ENCODE data around the gene MAML3. TPM values are rescaled to one million over a fixed set of nuclear protein-coding genes. Genes with fewer than 3 reads are reported as not detected.

The MAML3 gene
- total RNA-seq, 2 experiments from 2014 or later: 4.0 to 4.1 TPM

DNA sequence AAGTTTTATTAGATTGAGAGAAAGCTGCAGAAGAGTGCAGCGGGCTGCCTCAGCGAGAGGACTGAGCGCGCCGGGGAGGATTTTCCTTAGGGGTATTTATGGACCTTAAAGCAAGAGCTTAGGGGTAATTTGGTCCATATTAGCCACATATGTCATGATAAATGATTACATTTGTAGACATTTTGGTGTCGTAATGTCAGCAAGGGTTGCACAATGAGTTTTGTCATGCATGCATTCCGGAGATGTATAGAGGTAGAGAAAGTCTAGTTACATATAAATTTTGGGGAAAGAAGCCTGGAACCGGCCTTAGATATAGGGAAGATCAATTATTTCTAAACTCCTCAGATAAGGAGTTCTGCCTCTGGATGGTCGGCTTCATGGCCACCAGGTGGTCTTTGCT lies 478.3 kb downstream of the MAML3 start:
- CTCF ChIA-PET: interaction anchor here (1.2 kb wide), 1 partner anchor 72 kb away, joined by 4 read pairs; no protein-coding TSS in a partner anchor

DNA sequence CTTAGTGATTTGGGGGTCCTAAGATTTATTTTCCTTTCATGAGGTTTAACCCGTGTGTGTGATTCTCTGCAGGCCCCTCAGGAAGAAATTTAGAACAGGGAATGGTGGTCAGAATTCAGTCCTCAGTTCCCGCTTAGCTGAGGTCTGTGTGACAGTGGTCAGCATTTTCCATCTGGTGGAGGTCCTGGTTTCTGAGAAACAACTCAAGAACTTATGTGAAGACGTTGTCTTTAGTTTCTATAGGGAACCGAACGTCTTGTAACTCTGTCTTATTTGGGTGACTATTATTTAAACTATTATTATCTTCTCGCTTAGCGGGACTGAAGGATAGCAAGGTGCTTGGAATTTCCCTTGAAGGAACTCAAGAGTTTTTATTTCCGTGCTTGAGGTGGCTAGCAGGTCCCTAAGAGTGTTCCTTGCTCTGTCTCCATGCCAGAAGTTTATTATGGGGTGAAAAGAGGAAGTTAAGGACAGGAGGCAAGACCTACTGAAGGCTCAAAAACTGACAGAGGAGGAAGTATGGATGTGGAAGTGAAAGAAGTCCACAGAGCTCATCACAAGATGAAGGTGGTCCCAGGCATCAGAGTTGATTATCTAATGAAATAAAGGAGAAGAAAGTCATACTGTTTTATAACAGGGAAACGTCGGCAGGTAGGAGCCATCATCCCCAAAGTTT lies 479.0 kb downstream of the MAML3 start:
- H3K27me3 Mint-ChIP-seq (ENCODE audit: low read depth): no peaks in the 10 kb centered on the region
- peaks cover 11% of the 10 kb centered on the region for H3K36me3 Mint-ChIP-seq (ENCODE audit: low read depth)
- ChIA-PET CTCF (interaction anchor here (0.7 to 2.6 kb wide), 3 partner anchors 17 to 71 kb away, joined by 3 to 11 read pairs (median 4); no protein-coding TSS in a partner anchor), POLR2A (interaction anchor here (1.0 to 1.1 kb wide), 2 partner anchors 10 to 18 kb away, joined by 3 to 4 read pairs; no protein-coding TSS in a partner anchor)
- peaks cover 13% of the 10 kb centered on the region for H3K4me1 Mint-ChIP-seq (ENCODE audit: low read depth)
- H3K9me3 Mint-ChIP-seq (ENCODE audit: insufficient read depth): no peaks in the 10 kb centered on the region
- no peak overlapping the region for H3K27ac Mint-ChIP-seq
- ATAC-seq (no peak), DNase-seq (no peak)
- no peak overlapping the region for H3K4me3 Mint-ChIP-seq

More for the DNA sequence above, 478.3 kb downstream of the MAML3 start:
- DNase-seq (no peak), ATAC-seq (no peak)
- Mint-ChIP-seq H3K9me3 (ENCODE audit: insufficient read depth) (no peaks in the 10 kb centered on the region), H3K27ac (no peak overlapping the region), H3K4me3 (no peak overlapping the region), H3K36me3 (ENCODE audit: low read depth) (peaks cover 11% of the 10 kb centered on the region), H3K4me1 (ENCODE audit: low read depth) (peaks cover 13% of the 10 kb centered on the region), H3K27me3 (ENCODE audit: low read depth) (no peaks in the 10 kb centered on the region)
- POLR2A ChIA-PET: interaction anchor here (1.1 kb wide), 1 partner anchor 9 kb away, joined by 4 read pairs; no protein-coding TSS in a partner anchor

DNA sequence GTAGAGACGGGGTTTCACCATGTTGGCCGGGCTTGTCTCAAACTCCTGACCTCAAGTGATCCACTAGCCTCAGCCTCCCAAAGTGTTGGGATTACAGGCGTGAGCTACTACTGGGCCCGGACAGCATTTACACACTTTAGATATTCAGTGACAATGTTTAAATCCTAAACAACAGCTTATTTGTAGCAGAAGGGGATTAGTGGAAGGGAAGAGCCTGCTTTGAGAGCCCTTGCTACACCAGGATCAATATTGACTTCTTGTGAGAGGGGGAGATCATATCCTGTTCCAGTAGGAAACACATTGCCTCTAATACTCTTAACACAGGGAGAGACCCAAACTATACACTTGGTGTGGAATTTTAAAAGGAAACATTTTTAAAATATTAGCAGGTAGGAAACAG lies 481.3 kb downstream of the MAML3 start:
- Mint-ChIP-seq H3K27me3 (ENCODE audit: low read depth) (no peaks in the 10 kb centered on the region), H3K4me3 (no peak overlapping the region), H3K4me1 (ENCODE audit: low read depth) (peaks cover 19% of the 10 kb centered on the region), H3K9me3 (ENCODE audit: insufficient read depth) (no peaks in the 10 kb centered on the region), H3K27ac (no peak overlapping the region), H3K36me3 (ENCODE audit: low read depth) (peaks cover 3% of the 10 kb centered on the region)
- ATAC-seq: no peak
- ChIA-PET POLR2A (interaction anchor here (0.7 kb wide), 1 partner anchor 12 kb away, joined by 3 read pairs; no protein-coding TSS in a partner anchor), CTCF (interaction anchor here (2.6 kb wide), 1 partner anchor 15 kb away, joined by 11 read pairs; no protein-coding TSS in a partner anchor)
- no peak for DNase-seq

DNA sequence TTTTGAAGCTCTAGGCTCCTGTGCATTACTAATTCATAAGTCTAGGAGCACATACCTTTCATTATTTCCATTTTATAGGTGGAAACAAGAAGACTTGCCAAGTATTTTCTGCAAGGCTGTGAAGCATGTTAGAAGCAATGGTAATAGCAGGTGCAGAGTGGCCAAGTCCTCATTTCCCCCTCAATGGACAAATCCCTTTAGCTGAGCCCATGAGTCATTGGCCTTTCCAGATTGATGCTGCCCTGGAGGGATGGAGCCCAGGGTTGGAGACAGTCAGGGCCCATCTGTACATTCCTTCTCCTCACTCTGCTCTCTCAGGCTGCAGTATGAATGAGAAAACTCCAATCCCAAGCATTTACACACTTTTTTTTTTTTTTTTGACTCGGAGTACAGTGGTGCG lies 481.8 kb downstream of the MAML3 start:
- no peak overlapping the region for H3K4me3 Mint-ChIP-seq
- DNase-seq (no peak), ATAC-seq (no peak)
- H3K36me3 Mint-ChIP-seq (ENCODE audit: low read depth): peaks cover 3% of the 10 kb centered on the region
- H3K4me1 Mint-ChIP-seq (ENCODE audit: low read depth): peaks cover 23% of the 10 kb centered on the region
- POLR2A ChIA-PET: no interaction called here
- CTCF ChIA-PET: no interaction called here
- no peaks in the 10 kb centered on the region for H3K27me3 Mint-ChIP-seq (ENCODE audit: low read depth)
- no peak overlapping the region for H3K27ac Mint-ChIP-seq
- H3K9me3 Mint-ChIP-seq (ENCODE audit: insufficient read depth): no peaks in the 10 kb centered on the region

DNA sequence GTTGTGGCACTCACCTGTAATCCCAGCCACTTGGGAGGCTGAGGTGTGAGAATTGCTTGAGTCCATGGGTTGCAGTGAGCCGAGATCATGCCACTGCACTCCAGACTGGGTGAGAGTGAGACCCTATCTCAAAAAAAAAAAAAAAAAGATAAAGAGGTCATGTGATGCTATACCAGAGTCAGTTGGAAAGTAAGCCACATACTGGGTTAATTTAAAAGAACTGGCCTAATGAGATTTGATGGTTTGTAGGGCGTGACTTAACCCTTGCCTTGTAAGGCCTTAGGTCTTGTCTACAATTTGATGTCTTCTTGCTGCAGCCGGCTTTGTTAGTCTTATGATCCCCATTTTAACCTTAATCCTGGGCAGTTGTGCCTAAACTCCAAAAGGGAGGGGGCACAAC lies 483.2 kb downstream of the MAML3 start:
- ChIA-PET POLR2A (no interaction called here), CTCF (interaction anchor here (0.8 kb wide), 1 partner anchor 13 kb away, joined by 5 read pairs; no protein-coding TSS in a partner anchor)
- H3K27me3 Mint-ChIP-seq (ENCODE audit: low read depth): no peaks in the 10 kb centered on the region
- H3K36me3 Mint-ChIP-seq (ENCODE audit: low read depth): no peaks in the 10 kb centered on the region
- DNase-seq: no peak
- ATAC-seq: no peak
- no peaks in the 10 kb centered on the region for H3K9me3 Mint-ChIP-seq (ENCODE audit: insufficient read depth)
- no peak overlapping the region for H3K27ac Mint-ChIP-seq
- H3K4me3 Mint-ChIP-seq: no peak overlapping the region
- H3K4me1 Mint-ChIP-seq (ENCODE audit: low read depth): peaks cover 28% of the 10 kb centered on the region

DNA sequence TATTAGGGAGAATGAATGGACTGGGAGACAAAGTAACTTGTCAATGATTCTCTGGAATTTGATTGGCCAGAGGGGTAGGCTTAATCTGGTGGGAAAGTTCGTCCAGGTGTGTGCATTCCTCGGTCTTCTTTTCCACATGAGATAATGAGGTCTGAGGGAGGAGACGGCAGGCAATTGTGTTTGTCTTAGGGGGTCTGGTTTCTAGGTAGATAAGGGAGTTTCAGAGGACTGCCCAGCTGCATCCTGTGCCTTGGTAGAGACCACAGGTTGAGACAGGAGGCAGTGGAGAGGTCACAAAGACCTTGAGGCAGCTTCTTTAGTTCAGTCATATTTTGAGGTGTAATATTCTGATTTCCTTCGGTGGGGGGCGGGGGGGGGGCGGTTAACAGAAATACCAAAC lies 484.1 kb downstream of the MAML3 start:
- Mint-ChIP-seq H3K27me3 (ENCODE audit: low read depth) (no peaks in the 10 kb centered on the region), H3K36me3 (ENCODE audit: low read depth) (no peaks in the 10 kb centered on the region), H3K4me3 (no peak overlapping the region), H3K4me1 (ENCODE audit: low read depth) (peaks cover 34% of the 10 kb centered on the region), H3K27ac (no peak overlapping the region), H3K9me3 (ENCODE audit: insufficient read depth) (no peaks in the 10 kb centered on the region)
- ATAC-seq: no peak
- POLR2A ChIA-PET: no interaction called here
- CTCF ChIA-PET: interaction anchor here (0.8 to 1.0 kb wide), 2 partner anchors 9 to 67 kb away, joined by 3 read pairs; no protein-coding TSS in a partner anchor
- DNase-seq: no peak

DNA sequence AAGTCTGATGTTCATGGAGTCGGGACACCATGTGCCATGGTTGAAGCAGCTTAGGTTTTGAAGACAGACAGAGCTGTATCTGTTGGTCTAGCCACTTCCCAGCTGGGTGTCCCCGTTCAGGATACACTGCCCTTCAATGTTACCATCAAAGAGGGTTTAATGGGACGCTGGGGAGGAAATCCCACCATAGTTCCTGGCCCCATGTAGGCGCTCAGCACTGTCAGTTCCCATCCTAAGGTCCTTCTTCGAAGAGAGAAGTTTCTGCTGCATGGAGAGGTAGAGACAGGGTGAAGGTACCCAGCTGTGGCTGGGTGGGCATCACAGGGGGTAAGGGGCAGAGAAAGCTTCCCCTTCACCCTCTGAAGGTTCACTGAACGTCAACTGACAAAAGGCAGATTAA lies 484.6 kb downstream of the MAML3 start:
- Mint-ChIP-seq H3K9me3 (ENCODE audit: insufficient read depth) (no peaks in the 10 kb centered on the region), H3K4me1 (ENCODE audit: low read depth) (peaks cover 34% of the 10 kb centered on the region), H3K27ac (no peak overlapping the region), H3K36me3 (ENCODE audit: low read depth) (no peaks in the 10 kb centered on the region), H3K4me3 (no peak overlapping the region), H3K27me3 (ENCODE audit: low read depth) (no peaks in the 10 kb centered on the region)
- DNase-seq (no peak), ATAC-seq (no peak)
- CTCF ChIA-PET: interaction anchor here (0.8 to 1.0 kb wide), 2 partner anchors 9 to 67 kb away, joined by 3 read pairs; no protein-coding TSS in a partner anchor
- POLR2A ChIA-PET: no interaction called here

DNA sequence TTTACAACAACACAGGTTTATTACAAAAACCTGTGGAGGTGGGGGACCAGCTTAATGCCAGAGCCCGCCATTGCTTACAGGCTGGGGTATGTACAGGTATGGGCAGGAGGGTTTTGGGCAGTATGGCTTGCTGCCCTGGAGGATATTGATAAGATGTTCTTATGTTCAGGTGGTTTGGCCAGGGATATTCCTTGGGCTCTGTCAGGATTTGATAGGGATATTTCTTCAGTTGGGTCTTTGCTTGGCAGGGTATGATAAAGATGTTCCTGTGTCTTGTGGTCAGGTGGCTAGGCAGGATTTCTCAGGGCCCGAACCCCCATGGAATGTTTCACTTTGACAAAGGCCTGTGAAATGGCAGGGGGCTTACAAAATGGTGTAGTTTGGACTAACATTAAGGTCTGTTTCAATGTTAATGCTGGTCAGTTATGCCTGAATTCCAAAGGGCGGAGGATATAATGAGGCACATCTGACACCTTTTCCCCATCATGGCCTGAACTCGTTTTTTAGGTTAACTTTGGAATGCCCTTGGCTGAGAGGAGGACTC lies 485.3 kb downstream of the MAML3 start:
- Mint-ChIP-seq H3K36me3 (ENCODE audit: low read depth) (no peaks in the 10 kb centered on the region), H3K27ac (no peak overlapping the region), H3K4me1 (ENCODE audit: low read depth) (peaks cover 34% of the 10 kb centered on the region), H3K4me3 (no peak overlapping the region), H3K27me3 (ENCODE audit: low read depth) (no peaks in the 10 kb centered on the region), H3K9me3 (ENCODE audit: insufficient read depth) (no peaks in the 10 kb centered on the region)
- ATAC-seq: no peak
- no peak for DNase-seq
- ChIA-PET CTCF (interaction anchor here (1.0 kb wide), 1 partner anchor 8 kb away, joined by 3 read pairs; no protein-coding TSS in a partner anchor), POLR2A (no interaction called here)

DNA sequence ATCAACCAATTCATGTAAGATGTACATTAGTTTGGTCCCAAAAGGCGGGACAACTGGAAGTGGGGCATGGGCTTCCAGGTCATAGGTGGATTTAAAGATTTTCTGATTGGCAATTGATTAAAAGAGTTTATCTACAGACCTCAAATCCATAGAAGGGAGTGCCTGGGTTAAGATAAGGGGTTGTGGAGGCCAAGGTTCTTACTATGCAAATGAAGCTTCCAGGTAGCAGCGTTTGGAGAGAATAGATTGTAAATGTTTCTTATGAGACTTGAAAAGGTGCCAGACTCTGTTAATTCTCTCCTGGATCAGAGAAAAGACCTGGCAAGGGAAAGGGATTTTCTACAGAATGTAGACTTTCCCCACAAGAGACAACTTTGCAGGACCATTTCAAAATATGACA lies 485.9 kb downstream of the MAML3 start:
- ChIA-PET CTCF (no interaction called here), POLR2A (no interaction called here)

More for the DNA sequence above, 485.9 kb downstream of the MAML3 start:
- Mint-ChIP-seq H3K27me3 (ENCODE audit: low read depth) (no peaks in the 10 kb centered on the region), H3K4me3 (no peak overlapping the region), H3K36me3 (ENCODE audit: low read depth) (no peaks in the 10 kb centered on the region), H3K4me1 (ENCODE audit: low read depth) (peaks cover 34% of the 10 kb centered on the region), H3K27ac (no peak overlapping the region), H3K9me3 (ENCODE audit: insufficient read depth) (no peaks in the 10 kb centered on the region)
- ATAC-seq: no peak
- DNase-seq: no peak

Other genes with a start within 250 kb of the MAML3 start
- 10 to 100 TPM; 22.7 to 24.9 TPM for gene SCOC, start 219.5 kb upstream of the MAML3 start, total RNA-seq

All from activated CD8-positive, alpha-beta T cell treated with anti-CD3 and anti-CD28 coated beads, Interleukin-2, amount 10 ng/mL, durations not matched to agents 7 days and 5 days (primary cell).